ENCODE results near the gene ANKRD2.

- TF ChIP-seq POLR2AphosphoS5 (IDR thresholded peaks at IDR 0.05; ENCODE audit: low read depth, low read length): no peak
- TF ChIP-seq CTCF (IDR thresholded peaks at IDR 0.05): no peak
- no peak for TF ChIP-seq REST (IDR thresholded peaks at IDR 0.05; ENCODE audit: insufficient read depth in 1 of 2, low read depth in 2 of 2, low read length in 1 of 2)
- TF ChIP-seq TCF7L2 (IDR thresholded peaks at IDR 0.05; ENCODE audit: low read depth, low read length): no peak
- no peak for TF ChIP-seq SIN3A (IDR thresholded peaks at IDR 0.05; ENCODE audit: borderline replicate concordance, insufficient read depth, low read depth, low read length)
These were observed 25.2 kb downstream of the ANKRD2 start for GRCh38 chr10:97597778-97598177.

Data from Panc1 (cell line).